IPS-20b (cell line): Measurements from ENCODE around the gene STAP1.

Source experiments
- H3K27ac ChIP-seq: one replicate; pipeline ENCODE4 v1.5.1; 2013; ENCODE audit warnings: low read length
- H3K27me3 ChIP-seq: 2 replicates; pipeline ENCODE4 v1.6.1; 2013; ENCODE audit warnings: mild to moderate bottlenecking, low read length, inconsistent platforms; ENCODE audit not compliant: insufficient read depth
- H3K36me3 ChIP-seq: 2 replicates; pipeline ENCODE4 v1.6.1; 2013; ENCODE audit warnings: low read depth, mild to moderate bottlenecking, inconsistent platforms, low read length, moderate library complexity; ENCODE audit not compliant: insufficient read depth
- H3K4me1 ChIP-seq: 2 replicates; pipeline ENCODE4 v1.6.1; 2013; ENCODE audit warnings: mild to moderate bottlenecking, control low read depth, inconsistent platforms, low read length, moderate library complexity; ENCODE audit not compliant: insufficient read depth
- H3K4me3 ChIP-seq: 2 replicates; pipeline ENCODE4 v1.5.1; 2013; ENCODE audit warnings: mild to moderate bottlenecking, low read length, inconsistent platforms
- H3K9ac ChIP-seq: 2 replicates; pipeline ENCODE4 v1.6.1; 2013; ENCODE audit warnings: low read depth, mild to moderate bottlenecking, inconsistent platforms, low read length, moderate library complexity
- H3K9me3 ChIP-seq: 2 replicates; pipeline ENCODE4 v1.6.1; 2013; ENCODE audit warnings: mild to moderate bottlenecking, low read depth, low read length, inconsistent platforms; ENCODE audit not compliant: insufficient read depth

Gene STAP1

GRCh38 chr4:67566335-67566734 lies 7.8 kb downstream of the STAP1 start:
- H3K27me3 ChIP-seq: no peaks in the 10 kb centered on the region
- H3K4me1 ChIP-seq: no peaks in the 10 kb centered on the region
- no peaks in the 10 kb centered on the region for H3K36me3 ChIP-seq
- no peak overlapping the region for H3K4me3 ChIP-seq
- H3K9ac ChIP-seq: no peak overlapping the region
- no peak overlapping the region for H3K27ac ChIP-seq
- no peaks in the 10 kb centered on the region for H3K9me3 ChIP-seq

- Histone ChIP-seq H3K27ac (no peak overlapping the region), H3K9me3 (no peaks in the 10 kb centered on the region), H3K27me3 (no peaks in the 10 kb centered on the region), H3K36me3 (no peaks in the 10 kb centered on the region), H3K4me3 (no peak overlapping the region), H3K9ac (no peak overlapping the region), H3K4me1 (no peaks in the 10 kb centered on the region)
Measured at GRCh38 chr4:67568820-67569219, 10.3 kb downstream of the STAP1 start.

- Histone ChIP-seq H3K36me3 (no peaks in the 10 kb centered on the region), H3K27ac (no peak overlapping the region), H3K4me3 (no peak overlapping the region), H3K4me1 (peaks cover 5% of the 10 kb centered on the region; the same call in 1 of the 2 replicates), H3K27me3 (no peaks in the 10 kb centered on the region), H3K9me3 (no peaks in the 10 kb centered on the region), H3K9ac (no peak overlapping the region)
Measured at GRCh38 chr4:67570537-67570936, 12.0 kb downstream of the STAP1 start.

- no peaks in the 10 kb centered on the region for H3K36me3 ChIP-seq
- no peak overlapping the region for H3K9ac ChIP-seq
- H3K27ac ChIP-seq: no peak overlapping the region
- H3K4me3 ChIP-seq: no peak overlapping the region
- H3K9me3 ChIP-seq: no peaks in the 10 kb centered on the region
- H3K4me1 ChIP-seq: peaks cover 8% of the 10 kb centered on the region; the same call in 1 of the 2 replicates
- H3K27me3 ChIP-seq: no peaks in the 10 kb centered on the region
Measured at GRCh38 chr4:67571975-67572374, 13.4 kb downstream of the STAP1 start.

- Histone ChIP-seq H3K27me3 (no peaks in the 10 kb centered on the region), H3K4me3 (no peak overlapping the region), H3K27ac (no peak overlapping the region), H3K9me3 (no peaks in the 10 kb centered on the region), H3K9ac (no peak overlapping the region), H3K4me1 (peaks cover 8% of the 10 kb centered on the region; the same call in 1 of the 2 replicates), H3K36me3 (no peaks in the 10 kb centered on the region)
Measured at GRCh38 chr4:67573193-67573592, 14.7 kb downstream of the STAP1 start.

- Histone ChIP-seq H3K4me1 (peaks cover 8% of the 10 kb centered on the region; the same call in 1 of the 2 replicates), H3K27ac (no peak overlapping the region), H3K36me3 (no peaks in the 10 kb centered on the region), H3K4me3 (no peak overlapping the region), H3K9me3 (no peaks in the 10 kb centered on the region), H3K9ac (no peak overlapping the region), H3K27me3 (no peaks in the 10 kb centered on the region)
Measured at GRCh38 chr4:67575232-67576058, 16.9 kb downstream of the STAP1 start.

GRCh38 chr4:67576059-67576466 lies 17.5 kb downstream of the STAP1 start:
- Histone ChIP-seq H3K27ac (no peak overlapping the region), H3K27me3 (no peaks in the 10 kb centered on the region), H3K9ac (no peak overlapping the region), H3K36me3 (no peaks in the 10 kb centered on the region), H3K4me3 (no peak overlapping the region), H3K4me1 (peaks cover 8% of the 10 kb centered on the region; the same call in 1 of the 2 replicates), H3K9me3 (no peaks in the 10 kb centered on the region)

GRCh38 chr4:67576538-67576937 lies 18.0 kb downstream of the STAP1 start:
- no peak overlapping the region for H3K9ac ChIP-seq

GRCh38 chr4:67580577-67580976 lies 22.1 kb downstream of the STAP1 start:
- Histone ChIP-seq H3K36me3 (no peaks in the 10 kb centered on the region), H3K9ac (no peak overlapping the region), H3K27ac (no peak overlapping the region)

More at GRCh38 chr4:67576538-67576937, 18.0 kb downstream of the STAP1 start:
- Histone ChIP-seq H3K4me3 (no peak overlapping the region), H3K27ac (no peak overlapping the region), H3K27me3 (no peaks in the 10 kb centered on the region), H3K4me1 (peaks cover 8% of the 10 kb centered on the region; the same call in 1 of the 2 replicates), H3K9me3 (no peaks in the 10 kb centered on the region), H3K36me3 (no peaks in the 10 kb centered on the region)

GRCh38 chr4:67581208-67581857 lies 22.8 kb downstream of the STAP1 start:
- H3K27ac ChIP-seq: no peak overlapping the region

More at GRCh38 chr4:67580577-67580976, 22.1 kb downstream of the STAP1 start:
- Histone ChIP-seq H3K4me1 (peaks cover 3% of the 10 kb centered on the region; the same call in 1 of the 2 replicates), H3K9me3 (no peaks in the 10 kb centered on the region), H3K27me3 (no peaks in the 10 kb centered on the region), H3K4me3 (no peak overlapping the region)

GRCh38 chr4:67581913-67582312 lies 23.4 kb downstream of the STAP1 start:
- Histone ChIP-seq H3K4me3 (no peak overlapping the region), H3K4me1 (no peaks in the 10 kb centered on the region), H3K9me3 (no peaks in the 10 kb centered on the region), H3K27me3 (no peaks in the 10 kb centered on the region), H3K9ac (no peak overlapping the region), H3K36me3 (no peaks in the 10 kb centered on the region), H3K27ac (no peak overlapping the region)

More at GRCh38 chr4:67581208-67581857, 22.8 kb downstream of the STAP1 start:
- Histone ChIP-seq H3K4me3 (no peak overlapping the region), H3K36me3 (no peaks in the 10 kb centered on the region), H3K4me1 (no peaks in the 10 kb centered on the region), H3K27me3 (no peaks in the 10 kb centered on the region), H3K9me3 (no peaks in the 10 kb centered on the region), H3K9ac (no peak overlapping the region)

GRCh38 chr4:67584496-67584895 lies 26.0 kb downstream of the STAP1 start:
- H3K9ac ChIP-seq: no peak overlapping the region

More at GRCh38 chr4:67584496-67584895, 26.0 kb downstream of the STAP1 start:
- Histone ChIP-seq H3K9me3 (no peaks in the 10 kb centered on the region), H3K4me1 (no peaks in the 10 kb centered on the region), H3K27ac (no peak overlapping the region), H3K4me3 (no peak overlapping the region), H3K27me3 (no peaks in the 10 kb centered on the region), H3K36me3 (no peaks in the 10 kb centered on the region)
